Skeletal muscle tissue (tissue), 4 donors: ENCODE data around the gene MAPKAP1. TPM values are rescaled to one million over a fixed set of nuclear protein-coding genes. Genes with fewer than 3 reads are reported as not detected.

Experiments
- H3K27ac ChIP-seq: one replicate; pipeline ENCODE4 v1.7.0; 2013; ENCODE audit warnings: mild to moderate bottlenecking, low read depth, low read length, inconsistent platforms
- H3K27me3 ChIP-seq, 3 donors: one replicate each; pipeline ENCODE4 v1.7.0; 2013; ENCODE audit warnings: low read length in 3 of 3; ENCODE audit not compliant: control insufficient read depth in 3 of 3, insufficient read depth in 3 of 3
- H3K36me3 ChIP-seq, 3 donors: one replicate each; pipeline ENCODE4 v1.7.0; 2013; ENCODE audit warnings: low read length in 3 of 3; ENCODE audit not compliant: control insufficient read depth in 3 of 3, insufficient read depth in 3 of 3
- H3K4me1 ChIP-seq, 3 donors: one replicate each; pipeline ENCODE4 v1.7.0; 2013; ENCODE audit warnings: low read length in 3 of 3, mild to moderate bottlenecking in 3 of 3; ENCODE audit not compliant: control insufficient read depth in 3 of 3, insufficient read depth in 3 of 3
- H3K4me3 ChIP-seq, 3 donors: one replicate each; pipeline ENCODE4 v1.7.0; 2013; ENCODE audit warnings: low read length in 3 of 3
- H3K9ac ChIP-seq, 3 donors: one replicate each; pipeline ENCODE4 v1.7.0; 2013; ENCODE audit warnings: low read length in 3 of 3, mild to moderate bottlenecking in 3 of 3, moderate library complexity in 2 of 3, low read depth in 1 of 3
- H3K9me3 ChIP-seq, 3 donors: one replicate each; pipeline ENCODE4 v1.7.0; 2013; ENCODE audit warnings: low read length in 3 of 3; ENCODE audit not compliant: control insufficient read depth in 3 of 3
- total RNA-seq: library from RNA; depleted of rRNA; stranded (reverse); fragments of >200 nt; gene quantifications from one replicate; pipeline ENCODE4 v1.2.3, GENCODE V29; 2014
- donor health status: Osteomylitis.

The MAPKAP1 gene
- total RNA-seq, 1 donor from 2014 or later = 44.9 TPM

DNA sequence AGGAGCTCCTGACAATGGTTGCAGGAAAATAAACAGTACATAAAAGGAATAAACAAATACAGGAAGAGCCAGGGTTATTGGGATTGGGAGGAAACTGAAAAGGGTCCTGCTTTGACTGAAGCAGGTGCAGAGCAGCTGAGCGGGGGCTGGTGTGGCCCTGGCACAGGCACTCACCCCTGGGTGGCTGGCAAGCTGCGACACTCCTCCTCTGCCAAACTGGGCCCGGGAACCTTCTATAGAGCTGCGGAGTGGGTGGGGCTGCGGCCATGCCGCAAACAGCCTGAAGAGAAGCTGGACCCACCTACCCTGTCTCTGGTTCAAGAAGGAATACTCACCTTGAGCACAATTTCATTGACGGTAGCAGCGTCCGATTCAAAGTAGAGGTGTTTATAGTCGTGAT is 262.8 kb downstream of the MAPKAP1 start:
- Histone ChIP-seq H3K36me3 (peaks cover 0 to 18% (median 7%) of the 10 kb centered on the region in 3 donors), H3K4me1 (peaks cover 4 to 8% (median 4%) of the 10 kb centered on the region in 3 donors), H3K9ac (no peak overlapping the region), H3K9me3 (no peaks in the 10 kb centered on the region), H3K27me3 (no peaks in the 10 kb centered on the region), H3K27ac (no peak overlapping the region), H3K4me3 (no peak overlapping the region)

DNA sequence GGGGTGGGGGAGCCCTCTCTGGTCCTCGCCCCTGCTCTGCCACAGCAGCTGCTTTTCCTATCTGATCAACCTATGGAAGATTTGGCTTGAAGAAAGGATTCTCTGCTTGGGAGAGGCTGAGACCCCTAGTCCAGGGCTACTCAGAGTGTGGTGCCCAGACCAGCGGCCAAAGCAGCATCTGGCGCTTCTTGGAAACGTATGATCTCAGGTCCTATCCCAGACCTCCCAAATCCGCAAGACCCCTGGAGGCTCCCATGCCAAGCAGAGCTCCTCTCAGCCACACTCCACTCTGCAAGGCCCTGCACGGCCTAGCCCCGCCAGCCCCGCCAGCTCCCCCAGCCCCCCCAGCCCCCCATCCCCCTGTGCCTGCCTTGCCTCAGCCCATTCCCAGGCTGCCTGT is 263.6 kb downstream of the MAPKAP1 start:
- Histone ChIP-seq H3K9ac (no peak overlapping the region), H3K27me3 (no peaks in the 10 kb centered on the region), H3K9me3 (no peaks in the 10 kb centered on the region), H3K27ac (no peak overlapping the region), H3K4me3 (no peak overlapping the region), H3K36me3 (peaks cover 3 to 23% (median 13%) of the 10 kb centered on the region in 3 donors), H3K4me1 (peaks cover 4 to 8% (median 4%) of the 10 kb centered on the region in 3 donors)

DNA sequence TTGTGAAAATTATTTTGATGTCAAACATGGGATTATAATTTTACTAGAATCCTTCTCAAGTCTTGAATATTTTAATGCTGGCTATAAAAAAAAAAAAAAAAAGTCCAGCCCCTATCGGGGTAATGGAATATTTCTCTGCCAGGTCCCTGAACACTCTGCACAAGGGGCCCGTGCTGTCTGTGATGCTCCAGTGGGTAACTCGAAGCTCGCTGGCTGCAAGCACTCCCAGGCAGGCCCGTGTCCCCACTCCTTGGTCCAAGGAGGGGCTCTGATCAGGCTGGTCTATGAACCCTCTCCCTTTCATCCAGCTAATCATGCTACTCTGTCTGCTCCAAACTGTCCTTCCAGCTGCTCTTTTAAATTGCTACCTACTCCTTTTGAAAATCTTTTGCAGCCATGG is 264.6 kb downstream of the MAPKAP1 start:
- no peak overlapping the region for H3K9ac ChIP-seq
- H3K27ac ChIP-seq = no peak overlapping the region
- H3K27me3 ChIP-seq = no peaks in the 10 kb centered on the region
- peaks cover 4 to 8% (median 4%) of the 10 kb centered on the region in 3 donors for H3K4me1 ChIP-seq
- H3K36me3 ChIP-seq = peaks cover 7 to 22% (median 17%) of the 10 kb centered on the region in 3 donors
- H3K4me3 ChIP-seq = no peak overlapping the region
- no peaks in the 10 kb centered on the region for H3K9me3 ChIP-seq

DNA sequence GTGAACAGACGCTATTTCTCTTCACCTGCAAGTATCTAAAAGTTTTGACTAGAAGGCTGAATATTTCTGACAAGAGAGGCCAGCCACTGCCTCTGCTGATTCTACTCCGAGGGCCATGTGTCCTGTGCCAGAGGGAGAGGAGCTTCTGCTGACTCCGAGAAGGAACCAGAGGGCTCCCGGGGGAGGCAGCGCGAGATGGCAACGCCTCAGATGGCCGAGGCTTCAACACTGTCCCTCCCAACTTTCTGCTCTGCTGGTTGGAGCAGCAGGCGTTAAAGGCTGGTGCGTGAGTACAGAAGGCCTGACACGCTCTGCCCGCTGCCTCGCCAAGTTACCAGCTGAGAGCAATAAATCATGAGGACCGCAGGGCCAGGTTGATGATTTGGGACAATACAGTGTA is 266.6 kb downstream of the MAPKAP1 start:
- Histone ChIP-seq H3K36me3 (peaks cover 7 to 25% (median 18%) of the 10 kb centered on the region in 3 donors), H3K27ac (no peak overlapping the region), H3K9me3 (no peaks in the 10 kb centered on the region), H3K4me3 (no peak overlapping the region), H3K4me1 (peaks cover 2 to 8% (median 4%) of the 10 kb centered on the region in 3 donors), H3K9ac (peak overlapping the region in 1 of 3 donors; percentile 40), H3K27me3 (no peaks in the 10 kb centered on the region)

DNA sequence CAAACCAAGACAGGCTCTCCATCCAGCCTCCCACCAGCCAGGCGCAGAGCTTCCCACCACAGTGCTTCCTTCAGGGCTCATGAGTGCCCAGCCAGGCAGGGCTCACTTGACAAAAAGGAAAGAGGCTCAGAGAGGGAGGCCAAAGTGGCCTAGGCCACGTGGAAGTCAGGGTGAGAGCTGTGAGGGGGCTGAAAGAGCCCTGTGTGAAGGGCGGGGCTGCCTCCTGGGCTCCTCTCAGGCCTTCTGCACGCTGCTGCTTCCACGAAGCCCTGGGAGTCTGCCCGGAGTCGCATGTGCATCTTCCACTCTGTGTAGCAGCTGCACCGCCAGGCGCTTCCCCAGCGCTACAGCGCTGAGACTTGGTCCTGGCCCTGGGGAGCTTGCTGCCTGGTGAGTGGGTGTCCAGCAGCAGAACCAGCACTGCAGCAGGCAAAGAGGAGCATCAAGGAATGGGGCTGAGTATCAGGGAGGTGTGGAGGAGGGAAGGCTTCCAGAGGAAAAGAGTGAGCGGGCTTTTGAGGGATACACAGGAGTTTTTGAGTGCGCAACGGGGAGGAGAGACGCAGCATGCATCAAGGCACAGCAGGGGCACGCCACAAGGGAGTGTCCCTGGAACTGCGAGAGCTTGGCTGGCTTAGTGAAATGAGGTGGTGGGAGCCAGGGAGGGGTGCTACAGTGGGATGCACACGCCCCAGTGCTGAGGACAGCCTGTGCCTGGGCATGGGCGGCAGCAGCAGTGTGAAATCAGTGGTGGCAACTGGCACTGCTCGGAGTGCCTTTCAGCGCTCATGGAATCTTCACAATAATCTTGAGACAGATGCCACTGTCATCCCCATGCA is 267.4 kb downstream of the MAPKAP1 start:
- H3K27me3 ChIP-seq = no peaks in the 10 kb centered on the region
- peak overlapping the region in 1 of 3 donors; percentile 40 for H3K9ac ChIP-seq
- H3K36me3 ChIP-seq = peaks cover 7 to 25% (median 18%) of the 10 kb centered on the region in 3 donors
- no peak overlapping the region for H3K4me3 ChIP-seq
- peaks cover 2 to 8% (median 4%) of the 10 kb centered on the region in 3 donors for H3K4me1 ChIP-seq
- H3K27ac ChIP-seq = no peak overlapping the region
- H3K9me3 ChIP-seq = no peaks in the 10 kb centered on the region

DNA sequence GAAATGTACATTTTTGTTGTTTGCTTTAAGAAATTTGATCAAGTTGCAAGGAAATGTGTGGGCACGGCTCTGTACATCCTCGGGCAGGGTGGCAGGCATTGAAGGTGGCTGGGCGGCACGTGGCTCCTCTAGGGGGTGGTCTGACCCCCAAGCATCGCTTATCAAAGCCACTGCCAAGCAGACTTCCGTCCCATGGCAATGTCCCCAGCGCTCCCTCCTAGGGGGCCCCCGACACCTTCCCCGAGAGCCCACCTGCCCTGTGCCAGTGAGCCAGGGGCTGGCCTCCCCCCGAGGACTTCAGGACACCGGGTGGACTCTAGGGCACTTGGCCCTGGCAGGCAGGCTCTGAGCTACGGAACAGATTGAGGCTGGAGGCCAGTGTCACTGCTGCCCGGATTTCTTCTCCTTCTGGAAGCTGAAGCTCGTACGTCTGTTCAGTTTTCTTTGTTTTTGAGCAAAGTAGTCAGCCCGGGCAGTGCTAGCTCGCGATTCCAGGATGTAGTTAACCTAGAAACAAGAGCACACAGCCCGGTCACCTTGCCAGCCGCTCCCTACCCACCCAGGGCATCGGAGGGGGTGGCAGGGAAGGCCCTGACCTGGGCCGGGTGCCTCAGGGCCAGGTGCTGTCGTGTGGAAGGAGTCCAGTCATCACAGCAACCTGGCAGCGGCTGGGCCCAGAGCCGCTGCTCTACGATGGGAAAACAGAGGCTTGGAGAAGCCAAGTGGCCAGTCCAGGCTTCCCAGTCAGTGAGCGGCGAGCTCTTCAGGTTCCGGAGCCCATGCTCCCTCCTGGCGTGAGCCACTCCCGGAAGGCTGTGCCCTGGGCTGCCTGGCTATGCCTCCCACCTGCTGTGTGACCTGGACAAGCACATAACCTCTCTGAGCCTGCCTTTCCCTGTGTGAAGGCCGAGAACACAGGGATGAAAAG is 268.2 kb downstream of the MAPKAP1 start:
- H3K27me3 ChIP-seq = no peaks in the 10 kb centered on the region
- H3K9ac ChIP-seq = no peak overlapping the region
- H3K4me3 ChIP-seq = no peak overlapping the region
- H3K4me1 ChIP-seq = peaks cover 2 to 8% (median 4%) of the 10 kb centered on the region in 3 donors
- peaks cover 7 to 21% (median 16%) of the 10 kb centered on the region in 3 donors for H3K36me3 ChIP-seq
- H3K9me3 ChIP-seq = no peaks in the 10 kb centered on the region
- no peak overlapping the region for H3K27ac ChIP-seq

DNA sequence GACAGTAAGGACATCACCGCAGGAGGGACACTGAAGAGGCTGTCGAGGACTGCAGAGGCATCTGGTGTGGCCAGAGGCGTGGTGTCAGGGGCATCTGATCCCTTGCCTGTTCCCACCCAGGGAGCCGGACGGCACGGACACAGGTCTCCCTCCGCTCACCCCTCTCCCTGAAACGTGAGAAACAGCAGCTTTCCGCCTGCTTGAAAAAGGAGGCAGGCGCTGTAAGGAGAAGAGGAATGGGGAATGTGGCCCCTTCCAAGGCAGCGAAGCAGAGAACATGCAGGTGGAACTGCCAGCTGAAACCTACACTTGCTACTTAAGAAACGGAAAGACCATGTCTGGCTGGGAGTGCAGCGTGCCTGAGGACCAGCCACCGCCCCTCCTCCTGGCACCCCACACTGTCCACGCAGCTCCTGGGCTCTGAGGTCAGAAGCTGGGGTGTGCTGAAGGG is 269.2 kb downstream of the MAPKAP1 start:
- no peaks in the 10 kb centered on the region for H3K9me3 ChIP-seq
- H3K36me3 ChIP-seq = peaks cover 7 to 21% (median 16%) of the 10 kb centered on the region in 3 donors
- peaks cover 2 to 8% (median 4%) of the 10 kb centered on the region in 3 donors for H3K4me1 ChIP-seq
- H3K27ac ChIP-seq = no peak overlapping the region
- no peak overlapping the region for H3K9ac ChIP-seq
- H3K4me3 ChIP-seq = no peak overlapping the region
- no peaks in the 10 kb centered on the region for H3K27me3 ChIP-seq

DNA sequence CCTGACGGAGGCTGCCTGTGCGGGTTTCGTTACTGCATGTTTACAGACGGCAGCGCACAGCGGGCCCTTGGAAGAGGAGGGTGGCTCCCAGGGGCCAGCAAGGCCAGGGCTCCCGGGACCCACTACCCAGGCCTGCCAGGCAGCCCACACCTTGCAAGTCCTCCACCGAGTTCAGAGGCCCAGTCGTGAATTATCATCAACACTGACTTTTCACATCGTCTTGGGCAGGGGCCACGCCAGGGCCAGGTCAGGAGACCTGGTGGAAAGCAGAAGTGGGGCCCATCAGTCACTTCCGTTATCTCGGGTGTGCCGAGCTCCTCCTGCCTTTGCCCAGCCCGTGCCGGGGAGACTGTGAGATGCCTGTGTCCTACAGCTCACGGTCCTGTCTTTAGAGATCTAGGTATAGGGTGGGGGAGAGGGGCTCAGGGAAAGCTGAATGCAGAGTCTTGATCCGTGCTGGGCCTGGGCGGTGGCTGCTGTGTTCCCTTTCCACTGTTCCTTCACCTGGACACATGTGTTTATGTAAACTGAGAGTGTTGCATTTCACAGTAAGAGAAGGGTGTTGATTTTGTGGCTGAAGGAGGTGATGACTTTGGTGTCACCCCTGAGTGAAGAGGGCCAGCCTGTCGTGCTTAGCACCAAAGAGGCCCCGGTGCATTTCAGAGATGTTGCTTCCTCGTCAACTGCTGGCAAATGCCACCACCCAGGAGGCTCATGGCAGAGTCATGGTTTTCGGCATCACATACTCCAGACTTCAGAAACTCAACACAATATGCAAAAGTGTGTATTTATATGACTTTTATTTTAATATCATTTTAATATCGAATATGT is 270.2 kb downstream of the MAPKAP1 start:
- Histone ChIP-seq H3K27me3 (no peaks in the 10 kb centered on the region), H3K27ac (no peak overlapping the region), H3K9ac (no peak overlapping the region), H3K36me3 (peaks cover 7 to 21% (median 16%) of the 10 kb centered on the region in 3 donors), H3K4me3 (no peak overlapping the region), H3K4me1 (peaks cover 2 to 8% (median 4%) of the 10 kb centered on the region in 3 donors), H3K9me3 (no peaks in the 10 kb centered on the region)
